ENCODE results near the gene SEL1L3.

GRCh38 chr4:25769251-25769650 lies 93.5 kb downstream of the SEL1L3 start:
- TF ChIP-seq CTCF (IDR thresholded peaks at IDR 0.05) (no peak), POLR2A (IDR thresholded peaks at IDR 0.05) (no peak), EP300 (IDR thresholded peaks at IDR 0.05) (no peak), POLR2AphosphoS5 (IDR thresholded peaks at IDR 0.05) (no peak)

All from stomach (tissue), 4 donors.